Measurements from ENCODE around the gene REXO4. TPM values are rescaled to one million over a fixed set of nuclear protein-coding genes. Genes with fewer than 3 reads are reported as not detected.

Gene REXO4
- total RNA-seq, 1 donor = 12.5 TPM

DNA sequence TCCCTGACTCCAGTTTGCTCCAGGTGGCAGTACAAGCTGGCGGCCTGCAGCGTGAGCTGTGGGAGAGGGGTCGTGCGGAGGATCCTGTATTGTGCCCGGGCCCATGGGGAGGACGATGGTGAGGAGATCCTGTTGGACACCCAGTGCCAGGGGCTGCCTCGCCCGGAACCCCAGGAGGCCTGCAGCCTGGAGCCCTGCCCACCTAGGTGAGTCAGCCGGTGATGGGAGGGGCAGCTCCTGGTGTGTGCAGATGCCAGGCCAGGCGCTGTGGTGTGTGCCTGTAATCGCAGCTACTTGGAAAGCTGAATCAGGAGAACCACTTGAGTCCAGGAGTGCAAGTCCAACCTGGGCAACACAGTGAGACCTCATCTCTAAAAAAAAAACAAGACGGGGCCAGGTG, 31.9 kb upstream of the REXO4 start:
- TF ChIP-seq, protein P1, sequence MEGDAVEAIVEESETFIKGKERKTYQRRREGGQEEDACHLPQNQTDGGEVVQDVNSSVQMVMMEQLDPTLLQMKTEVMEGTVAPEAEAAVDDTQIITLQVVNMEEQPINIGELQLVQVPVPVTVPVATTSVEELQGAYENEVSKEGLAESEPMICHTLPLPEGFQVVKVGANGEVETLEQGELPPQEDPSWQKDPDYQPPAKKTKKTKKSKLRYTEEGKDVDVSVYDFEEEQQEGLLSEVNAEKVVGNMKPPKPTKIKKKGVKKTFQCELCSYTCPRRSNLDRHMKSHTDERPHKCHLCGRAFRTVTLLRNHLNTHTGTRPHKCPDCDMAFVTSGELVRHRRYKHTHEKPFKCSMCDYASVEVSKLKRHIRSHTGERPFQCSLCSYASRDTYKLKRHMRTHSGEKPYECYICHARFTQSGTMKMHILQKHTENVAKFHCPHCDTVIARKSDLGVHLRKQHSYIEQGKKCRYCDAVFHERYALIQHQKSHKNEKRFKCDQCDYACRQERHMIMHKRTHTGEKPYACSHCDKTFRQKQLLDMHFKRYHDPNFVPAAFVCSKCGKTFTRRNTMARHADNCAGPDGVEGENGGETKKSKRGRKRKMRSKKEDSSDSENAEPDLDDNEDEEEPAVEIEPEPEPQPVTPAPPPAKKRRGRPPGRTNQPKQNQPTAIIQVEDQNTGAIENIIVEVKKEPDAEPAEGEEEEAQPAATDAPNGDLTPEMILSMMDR (IDR thresholded peaks at IDR 0.05; ENCODE audit: insufficient read depth, low read depth, low read length) = no peak
- no peak overlapping the region for H3K4me3 ChIP-seq (ENCODE audit: low read depth, low read length)
- DNase-seq (ENCODE audit: low read depth) = no peak

DNA sequence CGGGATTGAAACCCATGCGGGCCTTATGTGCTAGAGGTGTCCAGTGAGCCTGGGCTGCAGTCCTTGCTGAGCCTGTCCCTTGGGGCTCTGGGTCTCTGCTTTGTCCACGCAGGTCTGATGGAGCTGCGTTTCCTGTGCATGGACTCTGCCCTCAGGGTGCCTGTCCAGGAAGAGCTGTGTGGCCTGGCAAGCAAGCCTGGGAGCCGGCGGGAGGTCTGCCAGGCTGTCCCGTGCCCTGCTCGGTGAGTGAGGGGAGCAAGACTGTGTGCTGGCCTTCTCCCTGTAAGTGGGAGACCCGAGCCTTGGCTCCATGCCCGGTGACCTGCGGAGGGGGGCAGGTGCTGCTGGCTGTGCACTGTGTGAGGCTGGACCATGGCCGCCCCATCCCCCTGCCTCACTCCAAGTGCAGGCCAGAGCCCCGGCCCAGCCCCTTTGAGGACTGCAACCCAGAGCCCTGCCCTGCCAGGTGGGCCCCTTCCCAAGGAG, 30.7 kb upstream of the REXO4 start:
- TF ChIP-seq, protein P1 (IDR thresholded peaks at IDR 0.05; ENCODE audit: insufficient read depth, low read depth, low read length) = no peak
- no peak for DNase-seq (ENCODE audit: low read depth)
- H3K4me3 ChIP-seq (ENCODE audit: low read depth, low read length) = no peak overlapping the region

DNA sequence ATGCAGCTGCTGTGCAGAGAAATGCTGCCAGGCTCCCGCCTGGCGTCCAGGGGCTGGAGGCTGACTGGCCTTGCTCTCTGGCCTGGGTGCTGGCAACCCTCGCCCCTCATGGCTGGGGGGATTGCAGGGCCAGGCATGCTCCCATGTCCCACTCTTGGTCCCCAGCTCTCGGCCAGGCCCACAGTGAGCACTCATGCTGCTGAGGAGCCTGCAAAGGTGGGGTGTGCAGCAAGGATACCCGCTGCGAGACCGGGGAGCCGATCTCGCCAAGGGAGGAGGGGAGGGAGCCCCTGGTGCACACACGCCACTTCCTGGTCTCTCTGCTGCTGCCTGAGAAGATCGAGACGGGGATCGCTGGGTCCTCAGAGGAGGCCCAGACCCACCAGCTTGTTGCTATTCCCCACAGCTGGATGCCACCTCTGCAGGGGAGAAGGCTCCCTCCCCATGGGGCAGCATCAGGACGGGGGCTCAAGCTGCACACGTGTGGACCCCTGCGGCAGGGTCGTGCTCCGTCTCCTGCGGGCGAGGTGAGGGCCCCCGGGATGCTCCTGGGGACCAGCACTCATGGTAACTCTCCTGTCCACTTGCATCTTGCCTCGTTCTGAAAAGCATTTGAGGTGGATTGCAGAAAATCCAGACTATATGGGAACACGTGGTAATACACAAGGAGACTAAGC, 27.6 kb upstream of the REXO4 start:
- H3K4me3 ChIP-seq (ENCODE audit: low read depth, low read length) = no peak overlapping the region
- no peak for DNase-seq (ENCODE audit: low read depth)
- TF ChIP-seq, protein P1 (IDR thresholded peaks at IDR 0.05; ENCODE audit: insufficient read depth, low read depth, low read length) = no peak

DNA sequence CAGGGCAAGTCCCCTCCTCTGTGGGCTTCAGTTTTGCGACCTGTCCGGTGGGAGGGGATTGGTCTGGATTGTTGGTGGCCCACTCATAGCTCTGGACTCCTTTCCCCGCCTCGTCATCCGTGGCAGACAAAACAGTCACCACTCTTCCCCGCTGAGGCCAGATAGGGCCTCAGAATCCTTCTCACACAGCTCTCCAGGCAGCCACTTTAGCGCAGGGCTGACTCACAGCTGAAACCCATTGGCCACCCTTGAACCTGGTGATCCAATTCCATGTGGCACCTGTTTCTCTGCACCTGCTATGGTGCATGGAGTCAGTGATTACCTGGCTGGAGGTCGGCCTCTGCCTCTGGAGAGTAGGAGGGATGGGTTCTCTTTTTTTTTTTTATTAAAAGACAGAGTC, 26.2 kb upstream of the REXO4 start:
- no peak overlapping the region for H3K4me3 ChIP-seq (ENCODE audit: low read depth, low read length)
- no peak for DNase-seq (ENCODE audit: low read depth)

DNA sequence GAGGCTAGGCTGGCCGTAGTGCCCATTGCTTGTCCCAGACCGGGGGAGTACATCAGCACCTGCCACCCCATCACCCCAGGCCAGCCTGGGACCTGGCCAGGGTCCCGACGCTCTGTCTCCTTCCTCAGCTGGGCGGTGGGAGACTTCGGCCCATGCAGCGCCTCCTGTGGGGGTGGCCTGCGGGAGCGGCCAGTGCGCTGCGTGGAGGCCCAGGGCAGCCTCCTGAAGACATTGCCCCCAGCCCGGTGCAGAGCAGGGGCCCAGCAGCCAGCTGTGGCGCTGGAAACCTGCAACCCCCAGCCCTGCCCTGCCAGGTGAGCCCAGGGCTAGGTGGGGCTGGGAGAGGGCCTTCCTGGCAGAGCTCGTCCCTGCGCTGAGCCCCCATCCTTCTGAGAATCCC, 25.4 kb upstream of the REXO4 start:
- TF ChIP-seq, protein P1 (IDR thresholded peaks at IDR 0.05; ENCODE audit: insufficient read depth, low read depth, low read length) = no peak
- H3K4me3 ChIP-seq (ENCODE audit: low read depth, low read length) = no peak overlapping the region

More for the DNA sequence above, 26.2 kb upstream of the REXO4 start:
- TF ChIP-seq, protein P1 (IDR thresholded peaks at IDR 0.05; ENCODE audit: insufficient read depth, low read depth, low read length) = no peak

DNA sequence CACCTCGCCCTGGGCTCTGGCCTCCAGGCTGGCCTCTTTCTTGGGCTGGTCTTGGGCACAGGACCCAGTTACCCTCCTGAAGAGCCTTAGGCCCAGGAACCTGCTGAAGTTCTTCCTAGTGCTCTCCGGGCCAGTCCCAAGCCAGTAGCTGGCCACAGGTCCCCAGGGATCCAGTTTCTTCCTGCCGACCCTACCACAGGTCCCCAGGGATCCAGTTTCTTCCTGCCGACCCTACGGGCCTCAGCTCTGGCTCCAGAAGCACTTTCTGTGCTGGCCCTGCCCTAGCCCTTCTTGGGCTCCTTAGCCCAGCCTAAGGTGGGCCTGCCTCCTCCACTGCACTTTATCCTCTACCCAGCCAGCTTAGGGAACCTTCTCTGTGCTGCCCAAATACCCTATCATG, 23.8 kb upstream of the REXO4 start:
- H3K4me3 ChIP-seq (ENCODE audit: low read depth, low read length) = no peak overlapping the region
- DNase-seq (ENCODE audit: low read depth) = no peak
- TF ChIP-seq, protein P1 (IDR thresholded peaks at IDR 0.05; ENCODE audit: insufficient read depth, low read depth, low read length) = no peak

More for the DNA sequence above, 25.4 kb upstream of the REXO4 start:
- DNase-seq (ENCODE audit: low read depth) = no peak

DNA sequence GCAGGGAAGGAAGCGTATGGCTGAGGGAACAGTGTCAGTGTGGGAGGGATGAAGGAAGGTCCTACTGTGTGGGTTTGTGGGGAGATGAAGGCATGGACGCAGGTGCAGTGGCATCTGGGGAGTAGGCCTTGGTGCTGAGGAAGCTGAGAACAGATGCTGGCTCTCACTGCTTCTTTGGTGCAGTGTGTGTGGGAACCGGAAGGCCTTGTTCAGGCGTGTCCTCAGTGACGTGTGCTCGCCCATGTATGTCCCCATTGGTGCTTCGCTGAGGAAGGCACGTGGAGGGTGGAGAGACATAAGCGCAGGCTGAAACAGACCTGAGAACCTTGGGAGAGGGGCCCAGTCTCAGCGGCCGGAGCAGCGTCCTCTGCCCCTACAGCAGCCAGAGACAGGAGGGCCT, 23.1 kb upstream of the REXO4 start:
- no peak for DNase-seq (ENCODE audit: low read depth)
- H3K4me3 ChIP-seq (ENCODE audit: low read depth, low read length) = no peak overlapping the region
- TF ChIP-seq, protein P1 (IDR thresholded peaks at IDR 0.05; ENCODE audit: insufficient read depth, low read depth, low read length) = no peak

Measured in fibroblast of villous mesenchyme (primary cell).